ENCODE results near the gene STEAP3. TPM values are rescaled to one million over a fixed set of nuclear protein-coding genes. Genes with fewer than 3 reads are reported as not detected.

STEAP3 gene
- total and polyA plus RNA-seq, 2 donors (not counting 1 experiment from before 2014, with no cell fraction given): 1.1 to 1.6 TPM

DNA sequence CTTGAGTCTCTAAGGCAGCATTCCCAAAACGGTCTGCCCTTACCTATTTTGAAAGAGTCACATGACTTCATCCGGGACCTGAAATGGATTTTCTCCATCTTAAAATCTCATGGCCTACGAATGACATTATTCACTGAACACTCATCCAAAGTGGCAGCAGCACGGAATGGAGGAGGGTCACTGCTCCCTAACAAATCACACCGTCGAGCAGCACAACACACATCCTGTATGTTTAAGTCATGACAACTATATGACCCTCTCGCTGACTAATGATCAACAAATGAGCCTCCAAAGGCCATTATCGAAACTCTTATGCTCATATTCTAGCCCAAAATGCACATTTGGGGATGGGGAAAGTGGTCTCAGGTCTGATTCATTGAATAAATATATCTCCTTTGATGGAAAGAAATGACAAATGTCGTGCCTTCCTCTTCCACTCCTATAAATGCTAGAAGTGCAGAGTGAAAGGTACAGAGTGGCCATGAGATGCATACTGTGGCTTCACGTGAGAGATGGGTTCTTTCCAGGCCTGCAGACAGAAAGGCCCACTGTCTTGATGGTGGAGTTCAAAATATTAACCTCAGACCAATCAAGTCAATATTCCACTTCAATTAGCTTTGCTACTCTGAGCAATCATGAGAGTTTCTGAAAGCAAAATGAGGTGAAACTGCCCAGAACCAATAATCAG lies 72.2 kb downstream of the STEAP3 start:
- no peaks in the 10 kb centered on the region for H3K9me3 ChIP-seq (ENCODE audit: control extremely low read depth in 1 of 3, control insufficient read depth in 2 of 3, insufficient read depth in 1 of 3, low read length in 2 of 3)
- peaks cover 0 to 2% of the 10 kb centered on the region in 2 experiments for H3K36me3 ChIP-seq (replicated peaks in 1 of 2; ENCODE audit: control extremely low read depth in 1 of 2, control insufficient read depth in 1 of 2, extremely low read depth in 1 of 2, insufficient read depth in 2 of 2, low read length in 1 of 2)
- DNase-seq: no peak
- no peaks in the 10 kb centered on the region for H4K20me1 ChIP-seq (ENCODE audit: control insufficient read depth, insufficient read depth, low read length, poor library complexity, severe bottlenecking)
- Mint-ChIP-seq H3K4me3 (no peak overlapping the region), H3K4me1 (peaks cover 2% of the 10 kb centered on the region), H3K27me3 (no peaks in the 10 kb centered on the region), H3K9me3 (ENCODE audit: insufficient read depth) (no peaks in the 10 kb centered on the region), H3K27ac (no peak overlapping the region)
- no peak for ATAC-seq (ENCODE audit: low read depth)
- H3K79me2 ChIP-seq (ENCODE audit: control insufficient read depth, insufficient read depth, low read length): no peaks in the 10 kb centered on the region
- TF ChIP-seq EZH2 (IDR thresholded peaks at IDR 0.05; ENCODE audit: borderline replicate concordance, insufficient read depth, low read depth, low read length, poor library complexity, severe bottlenecking): no peak
- TF ChIP-seq, protein P1, sequence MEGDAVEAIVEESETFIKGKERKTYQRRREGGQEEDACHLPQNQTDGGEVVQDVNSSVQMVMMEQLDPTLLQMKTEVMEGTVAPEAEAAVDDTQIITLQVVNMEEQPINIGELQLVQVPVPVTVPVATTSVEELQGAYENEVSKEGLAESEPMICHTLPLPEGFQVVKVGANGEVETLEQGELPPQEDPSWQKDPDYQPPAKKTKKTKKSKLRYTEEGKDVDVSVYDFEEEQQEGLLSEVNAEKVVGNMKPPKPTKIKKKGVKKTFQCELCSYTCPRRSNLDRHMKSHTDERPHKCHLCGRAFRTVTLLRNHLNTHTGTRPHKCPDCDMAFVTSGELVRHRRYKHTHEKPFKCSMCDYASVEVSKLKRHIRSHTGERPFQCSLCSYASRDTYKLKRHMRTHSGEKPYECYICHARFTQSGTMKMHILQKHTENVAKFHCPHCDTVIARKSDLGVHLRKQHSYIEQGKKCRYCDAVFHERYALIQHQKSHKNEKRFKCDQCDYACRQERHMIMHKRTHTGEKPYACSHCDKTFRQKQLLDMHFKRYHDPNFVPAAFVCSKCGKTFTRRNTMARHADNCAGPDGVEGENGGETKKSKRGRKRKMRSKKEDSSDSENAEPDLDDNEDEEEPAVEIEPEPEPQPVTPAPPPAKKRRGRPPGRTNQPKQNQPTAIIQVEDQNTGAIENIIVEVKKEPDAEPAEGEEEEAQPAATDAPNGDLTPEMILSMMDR (IDR thresholded peaks at IDR 0.05): no peak
- CTCF ChIA-PET: no interaction called here
- no peak overlapping the region for H3K4me2 ChIP-seq (replicated peaks; ENCODE audit: low read depth, low read length, poor library complexity, severe bottlenecking)
- POLR2A ChIA-PET: no interaction called here
- no peak overlapping the region for H3K9ac ChIP-seq (ENCODE audit: low read length)
- H2AFZ ChIP-seq (ENCODE audit: insufficient read depth, low read depth, low read length, poor library complexity, severe bottlenecking): no peak overlapping the region
- intact Hi-C loops (cut with micrococcal nuclease): no loop called here
- H3K4me3 ChIP-seq (ENCODE audit: control extremely low read depth in 1 of 5, extremely low read depth in 1 of 5, insufficient read depth in 1 of 5, low read depth in 2 of 5, low read length in 4 of 5): no peak overlapping the region
- H3K27ac ChIP-seq (ENCODE audit: low read length in 2 of 2): no peak overlapping the region
- 89% methylated on average over 4 of the region's 10 CpGs for WGBS (ENCODE audit: insufficient coverage)
- no peaks in the 10 kb centered on the region for H3K27me3 ChIP-seq (replicated peaks in 1 of 4; ENCODE audit: control extremely low read depth in 1 of 4, control insufficient read depth in 3 of 4, insufficient read depth in 4 of 4, low read length in 3 of 4)
- H3K4me1 ChIP-seq (ENCODE audit: control insufficient read depth in 2 of 2, insufficient read depth in 2 of 2, low read length in 2 of 2): no peaks in the 10 kb centered on the region

DNA sequence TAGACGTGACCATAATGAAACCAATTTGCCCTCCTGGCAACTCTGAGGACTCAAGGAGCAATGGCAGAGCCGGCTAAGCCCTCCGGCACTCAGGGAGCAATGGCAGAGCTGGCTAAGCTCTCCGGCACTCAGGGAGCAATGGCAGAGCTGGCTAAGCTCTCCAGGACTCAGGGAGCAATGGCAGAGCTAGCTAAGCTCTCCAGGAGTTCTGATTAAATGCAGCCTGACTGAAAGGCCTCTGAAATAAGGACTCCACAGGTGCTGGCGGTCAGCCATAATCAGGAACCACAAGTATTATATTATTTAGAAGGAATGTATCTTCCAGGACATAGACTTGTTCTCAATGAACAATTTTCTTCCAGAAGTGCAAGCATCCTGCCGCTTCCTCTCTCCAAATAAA lies 77.8 kb downstream of the STEAP3 start:
- Histone ChIP-seq H3K9me3 (ENCODE audit: control extremely low read depth in 1 of 3, control insufficient read depth in 2 of 3, insufficient read depth in 1 of 3, low read length in 2 of 3) (no peaks in the 10 kb centered on the region), H3K4me2 (replicated peaks; ENCODE audit: low read depth, low read length, poor library complexity, severe bottlenecking) (no peak overlapping the region), H3K27ac (ENCODE audit: low read length in 2 of 2) (no peak overlapping the region), H3K27me3 (replicated peaks in 1 of 4; ENCODE audit: control extremely low read depth in 1 of 4, control insufficient read depth in 3 of 4, insufficient read depth in 4 of 4, low read length in 3 of 4) (no peaks in the 10 kb centered on the region), H4K20me1 (ENCODE audit: control insufficient read depth, insufficient read depth, low read length, poor library complexity, severe bottlenecking) (no peaks in the 10 kb centered on the region), H3K36me3 (replicated peaks in 1 of 2; ENCODE audit: control extremely low read depth in 1 of 2, control insufficient read depth in 1 of 2, extremely low read depth in 1 of 2, insufficient read depth in 2 of 2, low read length in 1 of 2) (peaks cover 0 to 2% of the 10 kb centered on the region in 2 experiments), H3K4me1 (ENCODE audit: control insufficient read depth in 2 of 2, insufficient read depth in 2 of 2, low read length in 2 of 2) (no peaks in the 10 kb centered on the region), H2AFZ (ENCODE audit: insufficient read depth, low read depth, low read length, poor library complexity, severe bottlenecking) (no peak overlapping the region), H3K79me2 (ENCODE audit: control insufficient read depth, insufficient read depth, low read length) (no peaks in the 10 kb centered on the region), H3K4me3 (ENCODE audit: control extremely low read depth in 1 of 5, extremely low read depth in 1 of 5, insufficient read depth in 1 of 5, low read depth in 2 of 5, low read length in 4 of 5) (no peak overlapping the region), H3K9ac (ENCODE audit: low read length) (no peak overlapping the region)
- H3K4me1 Mint-ChIP-seq: no peaks in the 10 kb centered on the region
- TF ChIP-seq EZH2 (IDR thresholded peaks at IDR 0.05; ENCODE audit: borderline replicate concordance, insufficient read depth, low read depth, low read length, poor library complexity, severe bottlenecking): no peak
- TF ChIP-seq, protein P1 (IDR thresholded peaks at IDR 0.05): no peak
- DNase-seq: no peak
- no peak overlapping the region for H3K4me3 Mint-ChIP-seq
- ATAC-seq (ENCODE audit: low read depth): no peak
- POLR2A ChIA-PET: interaction anchor here (0.8 kb wide), 1 partner anchor 25 kb away, joined by 3 read pairs; no protein-coding TSS in a partner anchor
- H3K27ac Mint-ChIP-seq: no peak overlapping the region
- no peaks in the 10 kb centered on the region for H3K9me3 Mint-ChIP-seq (ENCODE audit: insufficient read depth)
- intact Hi-C loops (cut with micrococcal nuclease): no loop called here
- H3K27me3 Mint-ChIP-seq: no peaks in the 10 kb centered on the region
- CTCF ChIA-PET: no interaction called here
- 97% methylated on average over 4 of the region's 6 CpGs for WGBS (ENCODE audit: insufficient coverage)

Measured in B cell (primary cell).